Measurements from ENCODE around the gene LRP5. TPM values are rescaled to one million over a fixed set of nuclear protein-coding genes. Genes with fewer than 3 reads are reported as not detected.

Gene LRP5
- total RNA-seq (2021) (67.0 and 76.3 TPM in 2 replicates), Bru-seq, nascent RNA (percentile 68 among the genes with signal in this experiment), BruChase-seq, experiment 1, labeled RNA remaining after a 2-hour chase (percentile 68 among the genes with signal in this experiment), BruChase-seq, experiment 2, labeled RNA remaining after a 6-hour chase (percentile 77 among the genes with signal in this experiment)
- long read RNA-seq, full-length matches to known transcripts = 17 of 62 reads
- long read RNA-seq, partial matches to known transcripts = 24 of 62 reads
- long read RNA-seq, other reads (novel, unspliced or antisense) = 21 of 62 reads

DNA sequence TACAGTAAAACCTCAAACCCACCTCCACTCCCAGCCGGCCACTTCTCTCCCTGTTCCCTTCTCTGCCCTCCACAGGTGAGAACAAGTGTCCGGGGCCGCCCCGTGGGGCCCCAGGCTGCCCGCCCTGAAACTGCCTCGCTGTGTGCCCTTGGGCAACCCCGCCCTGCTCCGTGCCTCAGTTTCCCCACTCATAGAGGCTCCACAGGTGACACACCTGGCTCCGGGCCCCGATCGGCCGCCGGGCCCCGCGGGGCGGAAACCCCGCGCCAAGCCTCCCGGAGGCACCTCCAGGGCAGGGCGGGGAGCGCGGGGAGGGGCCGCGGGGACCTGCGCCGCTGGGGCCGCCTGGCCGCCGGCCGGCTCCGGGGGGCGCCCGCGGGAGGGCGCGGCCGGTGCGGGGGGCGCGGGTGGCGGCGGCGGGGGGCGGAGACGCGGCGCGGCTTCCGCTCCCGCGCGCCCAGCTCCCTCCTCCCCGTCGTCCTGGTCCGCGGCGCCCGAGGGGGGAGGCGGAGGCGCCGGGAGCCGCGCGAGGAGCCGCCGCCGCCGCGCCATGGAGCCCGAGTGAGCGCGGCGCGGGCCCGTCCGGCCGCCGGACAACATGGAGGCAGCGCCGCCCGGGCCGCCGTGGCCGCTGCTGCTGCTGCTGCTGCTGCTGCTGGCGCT is at the start of gene LRP5:
TSS of gene LRP5 (plus strand) at position 475 of the 663 bp plus-strand sequence. CDS start at position 599, 124 bp downstream.
- no TSS peak for BruUV-seq (replicated peaks)
- H3K27ac ChIP-seq (ENCODE audit: low read depth, low read length, poor library complexity, severe bottlenecking) = peak within 1 kb of the TSS; percentile 84
- no peaks in the 10 kb centered on the region for H3K27me3 ChIP-seq (replicated peaks; ENCODE audit: insufficient read depth, low read depth, low read length, poor library complexity)
- ChIA-PET CTCF (no interaction called here), POLR2A (ENCODE audit: low non-redundant PET) (no interaction called here)
- H3K4me3 ChIP-seq (ENCODE audit: low read depth, low read length, poor library complexity, severe bottlenecking) = peak within 1 kb of the TSS; percentile 75
- DNase-seq (ENCODE audit: low spot score) = peak; percentile 61
- intact Hi-C loops (cut with micrococcal nuclease; ENCODE audit: unreplicated experiment) = no loop called here
- no peaks in the 10 kb centered on the region for H3K36me3 ChIP-seq (ENCODE audit: insufficient read depth, low read length, poor library complexity, severe bottlenecking)
- H3K4me1 ChIP-seq (ENCODE audit: insufficient read depth, low read length, poor library complexity, severe bottlenecking) = peaks cover 17% of the 10 kb centered on the region
- H3K9me3 ChIP-seq (ENCODE audit: low read depth, low read length, poor library complexity, severe bottlenecking) = no peaks in the 10 kb centered on the region
- no peak for TF ChIP-seq EZH2 (IDR thresholded peaks at IDR 0.05; ENCODE audit: borderline replicate concordance, low read depth, low read length, poor library complexity, severe bottlenecking)
- TF ChIP-seq, protein P1, sequence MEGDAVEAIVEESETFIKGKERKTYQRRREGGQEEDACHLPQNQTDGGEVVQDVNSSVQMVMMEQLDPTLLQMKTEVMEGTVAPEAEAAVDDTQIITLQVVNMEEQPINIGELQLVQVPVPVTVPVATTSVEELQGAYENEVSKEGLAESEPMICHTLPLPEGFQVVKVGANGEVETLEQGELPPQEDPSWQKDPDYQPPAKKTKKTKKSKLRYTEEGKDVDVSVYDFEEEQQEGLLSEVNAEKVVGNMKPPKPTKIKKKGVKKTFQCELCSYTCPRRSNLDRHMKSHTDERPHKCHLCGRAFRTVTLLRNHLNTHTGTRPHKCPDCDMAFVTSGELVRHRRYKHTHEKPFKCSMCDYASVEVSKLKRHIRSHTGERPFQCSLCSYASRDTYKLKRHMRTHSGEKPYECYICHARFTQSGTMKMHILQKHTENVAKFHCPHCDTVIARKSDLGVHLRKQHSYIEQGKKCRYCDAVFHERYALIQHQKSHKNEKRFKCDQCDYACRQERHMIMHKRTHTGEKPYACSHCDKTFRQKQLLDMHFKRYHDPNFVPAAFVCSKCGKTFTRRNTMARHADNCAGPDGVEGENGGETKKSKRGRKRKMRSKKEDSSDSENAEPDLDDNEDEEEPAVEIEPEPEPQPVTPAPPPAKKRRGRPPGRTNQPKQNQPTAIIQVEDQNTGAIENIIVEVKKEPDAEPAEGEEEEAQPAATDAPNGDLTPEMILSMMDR (conservative IDR thresholded peaks at IDR 0.05; ENCODE audit: low read depth, low read length) = no peak

DNA sequence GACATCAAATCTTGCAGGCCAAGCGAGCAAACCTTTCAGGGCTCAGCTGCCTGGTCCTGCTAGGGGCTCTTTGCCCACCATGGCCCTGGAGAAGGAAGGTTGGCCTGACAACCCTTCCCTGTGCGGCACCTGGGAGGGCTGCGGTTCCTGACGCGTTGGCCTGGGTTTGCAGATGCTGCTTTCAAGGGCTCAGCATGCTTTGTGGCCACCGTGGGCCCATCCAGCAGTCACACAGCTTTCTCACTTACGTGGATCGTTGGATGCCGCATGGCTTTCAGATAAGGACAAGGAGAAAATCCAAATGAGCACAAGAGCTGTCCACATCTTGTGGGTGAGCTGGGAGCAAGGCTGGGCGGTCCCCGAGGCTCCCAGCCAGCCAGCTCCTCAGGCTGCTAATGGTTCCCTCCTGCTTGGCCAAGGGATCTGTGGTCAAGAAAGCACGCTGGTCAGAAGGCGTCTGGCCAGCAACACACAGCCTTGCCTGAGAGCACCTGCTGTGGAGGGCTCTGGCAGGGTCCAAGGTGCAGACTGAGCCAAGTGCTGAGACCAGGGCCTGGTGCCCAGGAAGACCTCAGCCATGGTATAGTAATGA is 48.9 kb upstream of the LRP5 start:
- DNase-seq (ENCODE audit: low spot score) = no peak
- H3K9me3 ChIP-seq (ENCODE audit: low read depth, low read length, poor library complexity, severe bottlenecking) = no peaks in the 10 kb centered on the region
- H3K27ac ChIP-seq (ENCODE audit: low read depth, low read length, poor library complexity, severe bottlenecking) = no peak overlapping the region
- intact Hi-C loops (cut with micrococcal nuclease; ENCODE audit: unreplicated experiment) = no loop called here
- ChIA-PET CTCF (no interaction called here), POLR2A (ENCODE audit: low non-redundant PET) (interaction anchor here (0.6 kb wide), 1 partner anchor 683 kb away, joined by 3 read pairs; no protein-coding TSS in a partner anchor)
- no peaks in the 10 kb centered on the region for H3K4me1 ChIP-seq (ENCODE audit: insufficient read depth, low read length, poor library complexity, severe bottlenecking)
- TF ChIP-seq EZH2 (IDR thresholded peaks at IDR 0.05; ENCODE audit: borderline replicate concordance, low read depth, low read length, poor library complexity, severe bottlenecking) = no peak
- TF ChIP-seq, protein P1 (conservative IDR thresholded peaks at IDR 0.05; ENCODE audit: low read depth, low read length) = no peak
- no peaks in the 10 kb centered on the region for H3K27me3 ChIP-seq (replicated peaks; ENCODE audit: insufficient read depth, low read depth, low read length, poor library complexity)
- no peak overlapping the region for H3K4me3 ChIP-seq (ENCODE audit: low read depth, low read length, poor library complexity, severe bottlenecking)
- H3K36me3 ChIP-seq (ENCODE audit: insufficient read depth, low read length, poor library complexity, severe bottlenecking) = peaks cover 42% of the 10 kb centered on the region
- no TSS peak for BruUV-seq (replicated peaks)

DNA sequence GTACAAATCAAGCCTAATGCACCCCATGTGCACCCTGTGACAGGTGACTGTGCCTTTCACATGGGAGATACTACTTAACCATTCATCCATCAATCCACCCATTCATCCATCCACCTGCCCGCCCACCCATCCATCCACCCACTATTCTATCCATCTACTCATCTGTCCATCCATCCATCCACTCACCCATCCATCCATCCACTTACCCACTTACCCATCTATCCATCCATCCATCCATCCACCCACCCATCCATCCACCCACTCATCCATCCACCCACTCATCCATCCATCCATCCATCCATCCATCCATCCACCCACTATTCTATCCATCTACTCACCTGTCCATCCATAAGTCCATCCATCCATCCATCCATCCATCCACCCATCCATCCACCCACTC is 48.1 kb upstream of the LRP5 start:
- Histone ChIP-seq H3K4me1 (ENCODE audit: insufficient read depth, low read length, poor library complexity, severe bottlenecking) (no peaks in the 10 kb centered on the region), H3K27ac (ENCODE audit: low read depth, low read length, poor library complexity, severe bottlenecking) (no peak overlapping the region), H3K4me3 (ENCODE audit: low read depth, low read length, poor library complexity, severe bottlenecking) (no peak overlapping the region), H3K9me3 (ENCODE audit: low read depth, low read length, poor library complexity, severe bottlenecking) (no peaks in the 10 kb centered on the region), H3K27me3 (replicated peaks; ENCODE audit: insufficient read depth, low read depth, low read length, poor library complexity) (no peaks in the 10 kb centered on the region), H3K36me3 (ENCODE audit: insufficient read depth, low read length, poor library complexity, severe bottlenecking) (peaks cover 42% of the 10 kb centered on the region)
- intact Hi-C loops (cut with micrococcal nuclease; ENCODE audit: unreplicated experiment) = no loop called here
- POLR2A ChIA-PET (ENCODE audit: low non-redundant PET) = no interaction called here
- CTCF ChIA-PET = no interaction called here
- TF ChIP-seq EZH2 (IDR thresholded peaks at IDR 0.05; ENCODE audit: borderline replicate concordance, low read depth, low read length, poor library complexity, severe bottlenecking) = no peak
- TF ChIP-seq, protein P1 (conservative IDR thresholded peaks at IDR 0.05; ENCODE audit: low read depth, low read length) = no peak
- BruUV-seq (replicated peaks) = no TSS peak
- DNase-seq (ENCODE audit: low spot score) = no peak
